ENCODE results near the gene HJV. TPM values are rescaled to one million over a fixed set of nuclear protein-coding genes. Genes with fewer than 3 reads are reported as not detected.
"Not testable (repeated sequence)": the region's sequence is repeated elsewhere in the genome, so short reads cannot be mapped to it uniquely, and the experiment has no call there.

HJV gene
- polyA plus RNA-seq (ENCODE audit: insufficient read length in 3 of 3), result under 1 TPM in 2 of 3 donors, not detected in 1; 0.34 to 0.46 TPM
- long read RNA-seq, donor 1, result 0 reads
- long read RNA-seq, donor 2, result 0 reads
- long read RNA-seq, donor 3, result 0 reads
- long read RNA-seq, donor 4, result 0 reads
- long read RNA-seq, donor 5, result 0 reads
- long read RNA-seq, donor 6, result 0 reads
- long read RNA-seq, donor 7, result 0 reads
- long read RNA-seq, donor 8, result 0 reads
- long read RNA-seq, donor 9, result 0 reads
- long read RNA-seq, donor 10, partial matches to known transcripts, result 0 of 1 reads
- long read RNA-seq, donor 10, other reads (novel, unspliced or antisense), result 0 of 1 reads
- long read RNA-seq, donor 11, result 0 reads
- long read RNA-seq, donor 12, result 0 reads
- long read RNA-seq, donor 13, result 0 reads
- long read RNA-seq, donor 14, result 0 reads
- long read RNA-seq, donor 15, result 0 reads
- long read RNA-seq, donor 16, result 0 reads

GRCh38 chr1:146021622-146022402 is at the start of gene HJV:
Gene HJV, minus strand, starts transcription at chr1:146021735. Its CDS starts 1,504 bp downstream, at chr1:146020231.
- no peak for DNase-seq

- not testable (repeated sequence) for DNase-seq
These were observed 37.6 kb upstream of the HJV start for GRCh38 chr1:146059148-146059547.

GRCh38 chr1:146051852-146052676 is 30.5 kb upstream of the HJV start:
- DNase-seq, result peak; percentile 87

- DNase-seq, result no peak
These were observed 29.9 kb upstream of the HJV start for GRCh38 chr1:146051452-146051851.

GRCh38 chr1:146050652-146050963 is 29.1 kb upstream of the HJV start:
- not testable (repeated sequence) for DNase-seq

GRCh38 chr1:146049866-146050651 is 28.5 kb upstream of the HJV start:
- DNase-seq, result not testable (repeated sequence)

- DNase-seq, result no peak
These were observed 27.9 kb upstream of the HJV start for GRCh38 chr1:146049436-146049835.

GRCh38 chr1:146048514-146049115 is 27.1 kb upstream of the HJV start:
- DNase-seq, result not testable (repeated sequence)

- no peak for DNase-seq
These were observed 25.1 kb upstream of the HJV start for GRCh38 chr1:146046664-146047063.

GRCh38 chr1:146039844-146040194 is 18.3 kb upstream of the HJV start:
- no peak for DNase-seq

- peak; percentile 90 for DNase-seq
These were observed 15.6 kb upstream of the HJV start for GRCh38 chr1:146036965-146037646.

- DNase-seq, result no peak
These were observed 14.9 kb upstream of the HJV start for GRCh38 chr1:146036241-146036964.

GRCh38 chr1:146035048-146035423 is 13.5 kb upstream of the HJV start:
- DNase-seq, result no peak

GRCh38 chr1:146032631-146033219 is 11.2 kb upstream of the HJV start:
- no peak for DNase-seq

GRCh38 chr1:146031476-146031875 is 9.9 kb upstream of the HJV start:
- DNase-seq, result no peak

GRCh38 chr1:146029117-146029516 is 7.6 kb upstream of the HJV start:
- no peak for DNase-seq

GRCh38 chr1:146026650-146027049 is 5.1 kb upstream of the HJV start:
- not testable (repeated sequence) for DNase-seq

GRCh38 chr1:146025787-146026495 is 4.4 kb upstream of the HJV start:
- DNase-seq, result not testable (repeated sequence)
